Measurements from ENCODE around the gene EEF2K.
"Not testable (repeated sequence)": the region's sequence is repeated elsewhere in the genome, so short reads cannot be mapped to it uniquely, and the experiment has no call there.

Gene EEF2K

DNA sequence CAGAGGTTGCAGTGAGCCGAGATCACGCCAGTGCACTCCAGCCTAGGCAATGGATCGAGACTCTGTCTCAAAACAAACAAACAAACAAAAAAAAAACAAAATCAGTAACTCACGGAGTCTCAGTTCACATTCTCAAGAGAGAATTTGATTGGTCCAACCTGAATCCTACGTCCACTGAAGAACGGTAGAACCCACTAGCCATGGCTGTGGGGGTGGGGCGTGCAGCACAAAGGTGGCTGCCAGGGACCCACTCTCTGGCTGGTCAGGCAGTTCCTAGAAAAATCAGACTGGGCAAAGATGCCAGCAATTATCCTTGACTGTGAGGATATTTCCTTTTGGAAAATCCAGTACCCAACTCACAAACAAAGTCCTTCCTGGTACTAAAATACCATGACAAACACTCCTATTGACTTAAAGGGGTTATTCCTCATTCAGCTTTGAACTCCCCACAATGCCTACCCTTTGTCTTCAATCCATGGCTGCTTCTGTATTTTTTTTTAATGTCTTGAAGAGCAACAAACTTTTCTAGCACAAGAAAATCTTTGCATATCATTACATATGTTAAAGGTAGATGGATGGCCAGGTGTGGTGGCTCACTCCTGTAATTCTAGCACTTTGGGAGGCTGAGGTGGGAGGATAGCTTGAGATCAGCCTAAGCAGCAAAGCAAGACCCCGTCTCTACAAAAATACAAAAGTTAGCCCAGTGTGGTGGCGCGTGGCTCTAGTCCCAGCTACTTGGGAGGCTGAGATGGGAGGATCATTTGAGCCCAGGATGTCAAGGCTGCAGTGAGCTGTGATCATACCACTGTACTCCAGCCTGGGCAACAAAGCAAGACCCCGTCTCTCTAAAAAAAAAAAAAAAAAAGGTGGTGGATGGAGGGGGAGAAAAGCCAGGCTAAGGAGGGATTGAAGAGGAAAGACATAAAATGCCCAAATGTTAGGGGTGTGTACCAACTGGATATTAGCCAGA lies 87.3 kb downstream of the EEF2K start:
- Mint-ChIP-seq H3K4me3 (no peak overlapping the region), H3K9me3 (no peaks in the 10 kb centered on the region), H3K27ac (no peak overlapping the region), H3K4me1 (ENCODE audit: low read depth) (peaks cover 16% of the 10 kb centered on the region), H3K36me3 (ENCODE audit: low read depth) (peaks cover 9% of the 10 kb centered on the region), H3K27me3 (no peaks in the 10 kb centered on the region)
- intact Hi-C loops (cut with micrococcal nuclease): no loop called here

DNA sequence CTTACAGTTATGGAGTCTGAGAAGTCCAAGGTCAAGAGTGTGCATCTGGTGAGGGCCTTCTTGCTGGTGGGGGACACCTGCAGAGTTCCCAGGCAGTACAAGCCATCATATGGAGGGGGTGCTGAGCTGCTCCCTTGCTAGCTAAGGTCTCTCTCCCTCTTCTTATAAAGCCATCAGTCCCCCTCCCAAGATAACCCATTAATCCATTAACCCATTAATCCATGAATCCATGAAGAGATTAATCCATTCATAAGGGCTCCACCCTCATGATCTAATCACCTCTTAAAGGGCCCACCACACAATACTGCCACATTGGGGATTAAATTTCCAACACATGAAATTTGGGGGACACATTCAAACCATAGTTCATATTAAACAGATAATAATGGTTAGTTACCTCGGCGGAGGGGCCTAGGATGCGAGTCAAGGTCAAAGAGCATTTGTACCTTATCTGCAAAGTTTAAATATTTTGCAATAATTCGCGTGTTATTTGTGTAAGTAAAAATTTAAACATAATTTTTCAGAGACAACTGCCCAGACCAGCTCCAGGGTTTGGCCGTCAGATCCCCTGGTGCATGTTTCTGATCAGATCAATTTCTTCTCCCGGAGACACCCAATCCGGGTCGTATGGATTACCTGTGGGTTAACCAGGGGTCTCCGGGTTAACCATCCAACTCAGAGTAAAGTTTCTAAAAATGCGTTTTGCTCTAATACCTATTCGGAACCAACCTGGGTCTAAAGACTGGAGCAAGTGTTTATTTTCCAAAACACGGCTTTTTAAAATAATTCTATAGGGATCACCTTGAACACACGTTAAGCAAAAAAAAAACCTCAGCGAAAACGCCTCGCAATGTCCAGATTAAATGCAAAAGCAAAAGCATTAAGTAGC lies 90.4 kb downstream of the EEF2K start:
- H3K27ac Mint-ChIP-seq: peak overlapping the region; percentile 94
- H3K4me1 Mint-ChIP-seq (ENCODE audit: low read depth): peaks cover 41% of the 10 kb centered on the region
- H3K9me3 Mint-ChIP-seq: no peaks in the 10 kb centered on the region
- intact Hi-C loops (cut with micrococcal nuclease): loop anchor here (1.0 kb wide), 2 partner anchors 89 to 106 kb away; no protein-coding TSS in a partner anchor
- H3K36me3 Mint-ChIP-seq (ENCODE audit: low read depth): peaks cover 24% of the 10 kb centered on the region
- H3K4me3 Mint-ChIP-seq: peak overlapping the region; percentile 95
- no peaks in the 10 kb centered on the region for H3K27me3 Mint-ChIP-seq

DNA sequence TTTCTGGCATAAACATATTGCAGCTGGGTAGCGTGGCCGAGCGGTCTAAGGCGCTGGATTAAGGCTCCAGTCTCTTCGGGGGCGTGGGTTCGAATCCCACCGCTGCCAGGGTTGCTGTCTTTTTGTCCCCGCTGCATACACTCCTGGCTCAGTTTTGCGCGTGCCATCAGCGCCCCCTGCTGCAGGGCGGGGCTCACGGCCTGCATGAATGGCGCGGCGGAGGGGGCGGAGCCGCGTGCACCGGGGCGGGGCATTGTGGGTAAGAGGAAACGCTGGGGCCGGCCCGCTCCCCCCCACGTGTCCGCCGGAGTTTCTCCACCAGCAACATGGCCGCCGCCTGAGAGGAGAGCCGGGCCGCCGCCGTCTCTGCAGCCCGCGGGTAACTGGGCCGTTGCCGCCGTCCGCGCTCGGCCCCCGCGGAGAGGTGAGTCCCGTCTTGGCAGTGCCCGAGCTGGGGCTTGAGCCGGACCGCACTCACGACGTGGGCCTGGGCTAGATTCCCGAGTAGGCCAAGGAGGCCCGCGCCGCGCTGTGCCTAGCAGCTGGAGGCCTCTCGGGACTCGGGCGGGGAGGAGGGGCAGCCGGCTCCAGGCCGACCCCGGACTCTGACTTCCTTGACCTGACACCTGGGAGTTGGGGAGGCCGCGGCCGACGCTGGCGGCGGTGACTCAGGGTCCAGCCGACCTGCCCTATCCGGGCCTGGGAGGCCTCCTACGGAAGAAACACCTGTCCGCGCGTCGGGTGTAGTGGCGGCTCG lies 91.2 kb downstream of the EEF2K start, which contains the start of gene POLR3E:
Gene POLR3E, plus strand, starts transcription at position 296 of the 757 bp plus-strand sequence. CDS start 5,560 bp downstream, outside the sequence.
- Mint-ChIP-seq H3K36me3 (ENCODE audit: low read depth) (peaks cover 30% of the 10 kb centered on the region), H3K9me3 (no peaks in the 10 kb centered on the region), H3K4me3 (peak within 1 kb of the TSS; percentile 95), H3K27me3 (no peaks in the 10 kb centered on the region), H3K4me1 (ENCODE audit: low read depth) (peaks cover 41% of the 10 kb centered on the region), H3K27ac (peak within 1 kb of the TSS; percentile 94)
- intact Hi-C loops (cut with micrococcal nuclease): loop anchor here (1.0 kb wide), 2 partner anchors 90 to 107 kb away; no protein-coding TSS in a partner anchor

DNA sequence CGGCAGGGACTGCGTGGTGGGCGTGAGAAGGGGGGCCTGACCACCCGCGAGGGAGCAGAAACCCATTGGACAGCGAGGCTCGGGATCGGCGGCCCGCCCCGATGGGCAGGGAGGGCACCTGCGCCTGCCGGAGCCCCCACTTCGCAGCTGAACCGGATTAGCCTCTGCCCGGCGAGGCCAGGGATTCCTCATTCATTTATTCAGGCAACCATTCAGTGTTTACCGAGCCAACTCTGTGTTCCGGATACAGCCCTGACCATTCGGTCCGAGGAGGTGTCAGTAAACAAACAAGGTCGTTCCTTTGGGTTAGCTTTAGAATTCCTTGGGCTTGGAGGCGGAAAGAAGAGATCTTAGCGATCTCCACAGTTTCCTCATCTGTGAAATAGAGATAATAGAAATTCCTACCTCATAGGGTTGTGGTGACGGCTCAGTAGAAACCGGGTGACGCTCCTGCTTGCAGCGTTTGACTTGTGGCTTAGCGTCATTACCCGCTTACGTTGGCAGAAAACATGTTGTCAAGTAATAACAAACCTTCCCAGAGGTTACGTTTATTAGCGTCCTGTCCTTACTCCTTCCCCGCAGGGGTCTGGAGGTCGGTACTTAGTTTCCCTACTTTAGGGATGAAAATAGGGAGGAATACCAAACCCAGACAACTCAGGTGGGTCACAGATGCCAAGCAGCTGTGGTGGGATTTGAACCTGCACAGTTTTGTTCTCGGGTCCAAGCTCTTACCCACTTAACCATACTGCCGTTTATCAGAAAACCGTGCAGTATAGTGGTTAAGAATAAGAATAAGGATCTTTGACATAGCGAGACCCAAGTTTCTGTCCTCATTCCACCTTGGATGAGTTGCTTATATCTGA lies 92.0 kb downstream of the EEF2K start:
- Mint-ChIP-seq H3K27ac (peak overlapping the region; percentile 94), H3K27me3 (no peaks in the 10 kb centered on the region), H3K4me3 (peak overlapping the region; percentile 95), H3K36me3 (ENCODE audit: low read depth) (peaks cover 38% of the 10 kb centered on the region), H3K4me1 (ENCODE audit: low read depth) (peaks cover 41% of the 10 kb centered on the region), H3K9me3 (no peaks in the 10 kb centered on the region)
- intact Hi-C loops (cut with micrococcal nuclease): loop anchor here (1.0 kb wide), 2 partner anchors 91 to 108 kb away; no protein-coding TSS in a partner anchor

DNA sequence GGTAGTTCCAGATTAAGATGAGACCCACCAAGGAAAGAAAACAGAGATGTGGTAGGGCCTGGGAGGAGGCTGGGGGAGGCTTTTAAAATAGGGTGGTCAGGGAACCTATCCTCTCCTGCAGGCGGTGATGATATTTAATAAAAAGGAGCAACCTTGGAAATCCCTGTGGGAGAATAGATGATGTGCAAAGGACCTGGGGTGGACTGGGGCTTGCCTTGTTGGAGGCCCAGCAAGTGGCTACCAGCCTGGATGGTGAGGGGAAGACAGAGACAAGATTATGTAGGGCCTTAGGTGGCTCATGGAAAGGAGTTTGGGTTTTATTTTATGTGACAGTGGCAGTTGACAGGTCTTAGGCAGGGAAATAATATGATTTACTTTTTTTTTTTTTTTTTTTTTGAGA lies 93.0 kb downstream of the EEF2K start:
- H3K4me3 Mint-ChIP-seq: no peak overlapping the region
- no peaks in the 10 kb centered on the region for H3K9me3 Mint-ChIP-seq
- peaks cover 48% of the 10 kb centered on the region for H3K36me3 Mint-ChIP-seq (ENCODE audit: low read depth)
- peak overlapping the region; percentile 94 for H3K27ac Mint-ChIP-seq
- intact Hi-C loops (cut with micrococcal nuclease): no loop called here
- H3K27me3 Mint-ChIP-seq: no peaks in the 10 kb centered on the region
- H3K4me1 Mint-ChIP-seq (ENCODE audit: low read depth): peaks cover 41% of the 10 kb centered on the region

DNA sequence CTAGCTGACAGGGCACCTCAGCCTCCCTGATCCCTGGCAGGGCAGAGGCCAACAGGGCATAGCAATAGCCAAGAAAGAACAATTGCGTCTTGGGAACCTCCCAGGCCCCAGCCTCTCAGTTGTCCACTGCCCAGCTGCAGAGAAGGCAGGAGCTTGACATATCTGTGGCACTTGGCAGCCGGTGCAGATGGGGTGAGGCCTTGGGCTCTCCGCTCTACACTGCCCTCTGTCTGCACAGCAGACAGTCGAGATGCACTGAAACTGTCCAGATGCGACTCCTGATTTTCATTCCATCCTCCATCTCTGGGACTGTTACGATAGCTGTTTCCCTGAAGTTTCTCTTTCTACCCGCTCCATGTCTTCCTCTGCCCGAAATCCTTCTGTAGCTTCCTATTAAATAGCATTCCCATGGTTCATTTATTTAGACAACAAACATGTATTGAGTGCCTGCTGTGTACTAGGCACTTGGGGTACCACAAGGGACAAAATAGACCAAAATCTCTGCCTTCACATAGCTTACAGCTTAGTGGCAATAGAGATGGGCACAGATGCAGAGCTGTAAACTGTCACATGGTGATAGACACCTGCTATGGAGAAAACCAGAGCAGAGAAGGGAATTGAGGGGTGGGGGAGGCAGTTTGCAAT lies 94.5 kb downstream of the EEF2K start:
- peaks cover 41% of the 10 kb centered on the region for H3K4me1 Mint-ChIP-seq (ENCODE audit: low read depth)
- no peak overlapping the region for H3K27ac Mint-ChIP-seq
- intact Hi-C loops (cut with micrococcal nuclease): no loop called here
- H3K27me3 Mint-ChIP-seq: no peaks in the 10 kb centered on the region
- H3K36me3 Mint-ChIP-seq (ENCODE audit: low read depth): peaks cover 63% of the 10 kb centered on the region
- H3K9me3 Mint-ChIP-seq: no peaks in the 10 kb centered on the region
- no peak overlapping the region for H3K4me3 Mint-ChIP-seq

DNA sequence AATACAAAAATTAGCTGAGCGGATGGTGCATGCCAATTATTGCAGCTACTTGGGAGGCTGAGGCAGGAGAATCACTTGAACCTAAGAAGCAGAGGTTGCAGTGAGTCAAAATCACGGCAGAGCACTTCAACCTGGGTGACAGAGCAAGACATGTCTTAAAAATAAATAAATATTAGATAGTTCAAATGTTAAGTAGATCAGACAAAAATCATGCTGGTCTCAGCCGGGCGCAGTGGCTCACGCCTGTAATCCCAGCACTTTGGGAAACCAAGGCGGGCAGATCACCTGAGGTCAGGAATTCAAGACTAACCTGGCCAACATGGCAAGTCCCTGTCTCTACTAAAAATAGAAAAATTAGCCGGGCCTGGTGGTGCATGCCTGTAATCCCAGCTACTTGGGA lies 95.3 kb downstream of the EEF2K start:
- intact Hi-C loops (cut with micrococcal nuclease); H3K4me3 Mint-ChIP-seq; H3K27me3 Mint-ChIP-seq; H3K27ac Mint-ChIP-seq; H3K9me3 Mint-ChIP-seq: not testable (repeated sequence)
- Mint-ChIP-seq H3K4me1 (ENCODE audit: low read depth) (peaks cover 36% of the 10 kb centered on the region), H3K36me3 (ENCODE audit: low read depth) (peaks cover 68% of the 10 kb centered on the region)

DNA sequence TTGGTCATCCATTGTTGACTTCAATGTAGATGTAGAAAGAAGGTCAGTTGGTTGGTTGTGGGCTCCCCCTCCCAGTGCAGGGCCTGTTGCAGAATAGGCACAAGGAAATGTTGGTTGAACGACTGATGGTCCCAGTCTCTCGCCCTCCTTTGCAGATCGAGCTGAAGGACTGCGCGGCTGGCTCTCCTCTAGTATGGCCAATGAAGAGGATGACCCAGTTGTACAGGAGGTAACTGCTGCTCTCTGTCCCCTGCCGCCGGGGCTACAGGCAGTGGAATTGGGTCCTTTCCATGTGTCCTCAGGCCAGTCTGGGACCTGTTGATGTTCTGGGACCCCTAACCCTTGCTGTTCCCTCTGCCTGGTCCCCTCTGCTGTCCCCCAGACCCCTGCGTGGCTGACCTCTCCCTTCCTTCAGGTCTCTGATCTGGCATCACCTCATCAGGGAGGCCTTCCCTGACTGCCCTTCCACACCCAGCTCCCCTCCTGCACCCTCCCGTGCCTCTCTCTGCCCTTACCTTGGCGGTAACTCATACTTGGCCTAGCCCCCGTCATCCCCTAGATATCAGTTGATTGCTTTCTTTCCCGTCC lies 96.8 kb downstream of the EEF2K start:
- intact Hi-C loops (cut with micrococcal nuclease): no loop called here
- Mint-ChIP-seq H3K36me3 (ENCODE audit: low read depth) (peaks cover 74% of the 10 kb centered on the region), H3K27ac (no peak overlapping the region)

DNA sequence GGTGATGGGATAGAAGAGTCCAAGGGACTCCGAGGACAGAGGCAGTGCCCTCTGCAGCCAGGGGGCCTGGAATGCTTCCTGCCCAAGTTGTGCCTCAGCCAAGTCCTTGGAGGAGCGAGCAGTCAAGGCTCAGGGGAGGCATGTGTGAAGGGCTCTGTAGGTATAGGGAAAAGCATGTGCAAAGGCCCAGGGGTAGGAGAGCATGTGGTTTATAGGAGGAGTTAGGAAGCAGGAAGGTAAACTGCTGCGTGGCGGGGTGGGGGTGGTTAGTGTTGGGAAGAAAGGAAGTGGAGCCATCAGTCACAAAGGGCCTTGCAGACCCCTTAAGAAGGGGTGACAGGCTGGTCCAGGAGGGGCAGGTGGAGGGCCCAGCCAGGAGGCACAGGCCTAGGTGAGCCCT lies 98.3 kb downstream of the EEF2K start:
- Mint-ChIP-seq H3K4me3 (no peak overlapping the region), H3K27ac (no peak overlapping the region)
- intact Hi-C loops (cut with micrococcal nuclease): no loop called here

More for the DNA sequence above, 96.8 kb downstream of the EEF2K start:
- H3K4me1 Mint-ChIP-seq (ENCODE audit: low read depth): peaks cover 30% of the 10 kb centered on the region
- H3K9me3 Mint-ChIP-seq: no peaks in the 10 kb centered on the region
- no peaks in the 10 kb centered on the region for H3K27me3 Mint-ChIP-seq
- H3K4me3 Mint-ChIP-seq: no peak overlapping the region

DNA sequence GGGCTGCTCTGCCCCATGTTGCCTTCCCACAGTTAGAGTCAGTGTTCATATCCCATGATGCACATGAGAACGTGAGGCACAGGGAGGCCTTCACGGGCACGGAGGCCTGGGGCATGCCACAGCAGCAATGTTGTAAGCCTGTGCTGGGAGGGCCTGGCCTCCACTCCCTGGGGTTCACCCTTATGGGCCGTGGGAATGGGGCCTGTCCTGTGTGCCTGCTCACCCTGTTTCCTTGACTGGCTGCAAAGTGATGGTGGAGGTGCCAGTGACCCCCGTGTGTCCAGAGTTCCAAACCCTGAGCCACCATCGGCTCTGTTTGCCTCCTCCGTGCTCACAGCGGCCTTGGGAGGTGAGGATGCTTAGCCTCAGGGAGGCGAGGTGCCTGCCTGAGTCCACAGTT lies 100.7 kb downstream of the EEF2K start:
- Mint-ChIP-seq H3K4me3 (no peak overlapping the region), H3K27ac (no peak overlapping the region), H3K4me1 (ENCODE audit: low read depth) (no peaks in the 10 kb centered on the region), H3K36me3 (ENCODE audit: low read depth) (peaks cover 92% of the 10 kb centered on the region), H3K9me3 (no peaks in the 10 kb centered on the region), H3K27me3 (no peaks in the 10 kb centered on the region)
- intact Hi-C loops (cut with micrococcal nuclease): no loop called here

More for the DNA sequence above, 98.3 kb downstream of the EEF2K start:
- Mint-ChIP-seq H3K9me3 (no peaks in the 10 kb centered on the region), H3K4me1 (ENCODE audit: low read depth) (peaks cover 16% of the 10 kb centered on the region), H3K36me3 (ENCODE audit: low read depth) (peaks cover 82% of the 10 kb centered on the region), H3K27me3 (no peaks in the 10 kb centered on the region)

DNA sequence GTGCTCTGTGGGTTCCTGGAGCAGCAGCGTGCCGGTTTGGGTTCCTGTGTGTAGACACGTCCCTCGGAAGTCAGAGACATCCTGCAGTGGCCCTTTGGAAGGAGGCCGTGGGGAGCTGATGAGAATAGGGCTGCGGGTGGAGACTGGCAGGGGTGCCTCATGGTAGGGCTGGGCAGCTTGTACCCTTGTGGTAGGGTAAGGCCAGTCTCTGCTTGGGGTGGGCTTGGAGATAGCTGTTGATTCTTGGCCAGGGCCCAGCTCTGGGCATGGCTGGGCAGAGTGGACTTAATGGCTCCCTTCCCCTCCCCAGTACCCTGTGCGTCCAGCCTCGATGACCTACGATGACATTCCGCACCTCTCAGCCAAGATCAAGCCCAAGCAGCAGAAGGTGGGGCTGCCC lies 101.8 kb downstream of the EEF2K start:
- Mint-ChIP-seq H3K36me3 (ENCODE audit: low read depth) (peaks cover 92% of the 10 kb centered on the region), H3K9me3 (no peaks in the 10 kb centered on the region), H3K4me3 (no peak overlapping the region), H3K4me1 (ENCODE audit: low read depth) (no peaks in the 10 kb centered on the region), H3K27ac (no peak overlapping the region), H3K27me3 (no peaks in the 10 kb centered on the region)
- intact Hi-C loops (cut with micrococcal nuclease): no loop called here
